Measurements from ENCODE around the gene RABGGTA.
A peak's percentile ranks its signal among the peaks of the same experiment; 100 is the strongest.
"Not testable (repeated sequence)": the region's sequence is repeated elsewhere in the genome, so short reads cannot be mapped to it uniquely, and the experiment has no call there.

The RABGGTA gene

GRCh38 chr14:24240110-24240918 is 31.1 kb downstream of the RABGGTA start:
- DNase-seq (ENCODE audit: low read depth in 2 of 2): no peak

GRCh38 chr14:24238527-24239037 is 32.8 kb downstream of the RABGGTA start:
- no peak for DNase-seq (ENCODE audit: low read depth in 2 of 2)

- no peak for DNase-seq (ENCODE audit: low read depth in 2 of 2)
Measured at GRCh38 chr14:24238123-24238522, 33.3 kb downstream of the RABGGTA start.

- DNase-seq (ENCODE audit: low read depth in 2 of 2): no peak
Measured at GRCh38 chr14:24237463-24237955, 33.9 kb downstream of the RABGGTA start.

- no peak for DNase-seq (ENCODE audit: low read depth in 2 of 2)
Measured at GRCh38 chr14:24236689-24237462, 34.5 kb downstream of the RABGGTA start.

- DNase-seq (ENCODE audit: low read depth in 2 of 2): no peak
Measured at GRCh38 chr14:24235804-24236688, 35.4 kb downstream of the RABGGTA start.

GRCh38 chr14:24234095-24235005 is 37.0 kb downstream of the RABGGTA start:
- no peak for DNase-seq (ENCODE audit: low read depth in 2 of 2)

- no peak for DNase-seq (ENCODE audit: low read depth in 2 of 2)
Measured at GRCh38 chr14:24233538-24233866, 37.9 kb downstream of the RABGGTA start.

GRCh38 chr14:24232645-24233537 is 38.5 kb downstream of the RABGGTA start, which contains the start of gene GMPR2:
TSS of gene GMPR2 (plus strand) at chr14:24232929. CDS start at chr14:24233254, 325 bp downstream.
- DNase-seq (ENCODE audit: low read depth in 2 of 2): no peak

- DNase-seq (ENCODE audit: low read depth in 2 of 2): peak; percentile 65 to 79
Measured at GRCh38 chr14:24232121-24232644, 39.2 kb downstream of the RABGGTA start, which contains the start of gene NEDD8. TSS of gene NEDD8 (minus strand) at chr14:24232367. CDS start at chr14:24232267, 100 bp downstream.

GRCh38 chr14:24231263-24232120 is 39.9 kb downstream of the RABGGTA start:
- DNase-seq (ENCODE audit: low read depth in 2 of 2): no peak

- no peak for DNase-seq (ENCODE audit: low read depth in 2 of 2)
Measured at GRCh38 chr14:24228902-24229301, 42.5 kb downstream of the RABGGTA start.

- DNase-seq (ENCODE audit: low read depth in 2 of 2): no peak
Measured at GRCh38 chr14:24226473-24226872, 44.9 kb downstream of the RABGGTA start.

GRCh38 chr14:24224618-24225071 is 46.8 kb downstream of the RABGGTA start:
- DNase-seq (ENCODE audit: low read depth in 2 of 2): no peak

- not testable (repeated sequence) for DNase-seq (ENCODE audit: low read depth in 2 of 2)
Measured at GRCh38 chr14:24222987-24223386, 48.4 kb downstream of the RABGGTA start.

- no peak for DNase-seq (ENCODE audit: low read depth in 2 of 2)
Measured at GRCh38 chr14:24219521-24219920, 51.9 kb downstream of the RABGGTA start.

- DNase-seq (ENCODE audit: low read depth in 2 of 2): no peak
Measured at GRCh38 chr14:24219080-24219479, 52.3 kb downstream of the RABGGTA start.

- DNase-seq (ENCODE audit: low read depth in 2 of 2): not testable (repeated sequence)
Measured at GRCh38 chr14:24216876-24217275, 54.5 kb downstream of the RABGGTA start.
